HCT116 (cell line): ENCODE data around the gene EIPR1.

Source experiments
- CEBPB ChIP-seq: IDR thresholded peaks from 2 replicates; pipeline ENCODE4 v1.6.1; 2012; ENCODE audit warnings: low read depth
- EGR1 ChIP-seq: IDR thresholded peaks from 2 replicates; pipeline ENCODE4 v1.6.1; 2012; ENCODE audit warnings: low read depth
- EZH2phosphoT487 ChIP-seq: fragments of 200-600 bp; IDR thresholded peaks from 2 replicates; pipeline ENCODE4 v1.6.1; 2018; ENCODE audit warnings: antibody characterized with exemption, borderline replicate concordance
- JUND ChIP-seq: IDR thresholded peaks from 2 replicates; pipeline ENCODE4 v1.6.1; 2012
- POLR2A ChIP-seq: IDR thresholded peaks from 2 replicates; pipeline ENCODE4 v1.7.0; 2011; ENCODE audit warnings: borderline replicate concordance; ENCODE audit not compliant: insufficient read depth, insufficient read length; ENCODE audit errors: extremely low read depth
- RAD21 ChIP-seq: IDR thresholded peaks from 2 replicates; pipeline ENCODE4 v1.6.1; 2012; ENCODE audit warnings: low read depth, mild to moderate bottlenecking
- REST ChIP-seq: IDR thresholded peaks from 2 replicates; pipeline ENCODE4 v1.6.1; 2012; ENCODE audit warnings: low read depth
- SIN3A ChIP-seq: IDR thresholded peaks from 2 replicates; pipeline ENCODE4 v1.6.1; 2012; ENCODE audit warnings: low read depth
- SP1 ChIP-seq: IDR thresholded peaks from 2 replicates; pipeline ENCODE4 v1.6.1; 2012; ENCODE audit warnings: low read depth
- YY1 ChIP-seq: IDR thresholded peaks from 2 replicates; pipeline ENCODE4 v1.6.1; 2011; ENCODE audit warnings: low read length, low read depth, moderate library complexity, mild to moderate bottlenecking; ENCODE audit not compliant: insufficient replicate concordance; ENCODE audit errors: extremely low read depth
- ZNF274 ChIP-seq: fragments of 200-500 bp; sonication (Bioruptor generic); IDR thresholded peaks from 2 replicates; pipeline ENCODE4 v1.6.1; 2014; ENCODE audit warnings: mild to moderate bottlenecking, low read depth, low read length, inconsistent platforms
- TF ChIP-seq, protein P1 (sequence below), 3 experiments: fragments of 200-600 bp in 1 of 3; sonication (generic) in 1 of 3; IDR thresholded peaks in 2 of 3; conservative IDR thresholded peaks in 1 of 3; 2 replicates each; pipeline ENCODE4 v1.5.1; 2012 to 2017; ENCODE audit warnings: low read depth in 2 of 3, low read length in 2 of 3, antibody characterized with exemption in 1 of 3, borderline replicate concordance in 1 of 3, control low read depth in 1 of 3, mild to moderate bottlenecking in 1 of 3, mixed read lengths in 1 of 3, mixed run types in 1 of 3, moderate library complexity in 1 of 3; ENCODE audit not compliant: insufficient read depth in 1 of 3
- TF ChIP-seq, protein P2 (sequence below): IDR thresholded peaks from 2 replicates; pipeline ENCODE4 v1.6.1; 2012

- TF ChIP-seq YY1: no peak
- no peak for TF ChIP-seq POLR2A
- TF ChIP-seq, protein P1, sequence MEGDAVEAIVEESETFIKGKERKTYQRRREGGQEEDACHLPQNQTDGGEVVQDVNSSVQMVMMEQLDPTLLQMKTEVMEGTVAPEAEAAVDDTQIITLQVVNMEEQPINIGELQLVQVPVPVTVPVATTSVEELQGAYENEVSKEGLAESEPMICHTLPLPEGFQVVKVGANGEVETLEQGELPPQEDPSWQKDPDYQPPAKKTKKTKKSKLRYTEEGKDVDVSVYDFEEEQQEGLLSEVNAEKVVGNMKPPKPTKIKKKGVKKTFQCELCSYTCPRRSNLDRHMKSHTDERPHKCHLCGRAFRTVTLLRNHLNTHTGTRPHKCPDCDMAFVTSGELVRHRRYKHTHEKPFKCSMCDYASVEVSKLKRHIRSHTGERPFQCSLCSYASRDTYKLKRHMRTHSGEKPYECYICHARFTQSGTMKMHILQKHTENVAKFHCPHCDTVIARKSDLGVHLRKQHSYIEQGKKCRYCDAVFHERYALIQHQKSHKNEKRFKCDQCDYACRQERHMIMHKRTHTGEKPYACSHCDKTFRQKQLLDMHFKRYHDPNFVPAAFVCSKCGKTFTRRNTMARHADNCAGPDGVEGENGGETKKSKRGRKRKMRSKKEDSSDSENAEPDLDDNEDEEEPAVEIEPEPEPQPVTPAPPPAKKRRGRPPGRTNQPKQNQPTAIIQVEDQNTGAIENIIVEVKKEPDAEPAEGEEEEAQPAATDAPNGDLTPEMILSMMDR (IDR thresholded peaks at IDR 0.05 in 2 of 3, conservative IDR thresholded peaks at IDR 0.05 in 1 of 3; ENCODE audit: borderline replicate concordance in 1 of 3, insufficient read depth in 1 of 3, low read depth in 2 of 3, low read length in 2 of 3): no peak
- TF ChIP-seq JUND: no peak
- TF ChIP-seq EZH2phosphoT487: no peak
- no peak for TF ChIP-seq CEBPB
- TF ChIP-seq, protein P2, sequence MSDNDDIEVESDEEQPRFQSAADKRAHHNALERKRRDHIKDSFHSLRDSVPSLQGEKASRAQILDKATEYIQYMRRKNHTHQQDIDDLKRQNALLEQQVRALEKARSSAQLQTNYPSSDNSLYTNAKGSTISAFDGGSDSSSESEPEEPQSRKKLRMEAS: no peak
- no peak for TF ChIP-seq EGR1
- TF ChIP-seq ZNF274: no peak
- no peak for TF ChIP-seq SP1
- TF ChIP-seq REST: no peak
- no peak for TF ChIP-seq RAD21
- no peak for TF ChIP-seq SIN3A
Observed at GRCh38 chr2:3349211-3349693, 28.4 kb downstream of the EIPR1 start.
